K562 (cell line): ENCODE measurements around the gene ERVFRD-1. TPM values are rescaled to one million over a fixed set of nuclear protein-coding genes. Genes with fewer than 3 reads are reported as not detected.

Source experiments
- ATF6 ChIP-seq: sonication (generic); formaldehyde crosslinking; IDR thresholded peaks from 2 replicates; pipeline ENCODE4 v1.4.0; 2020; ENCODE audit warnings: mild to moderate bottlenecking, missing genetic modification reagents
- BHLHE40 ChIP-seq: IDR thresholded peaks from 2 replicates; pipeline ENCODE4 v1.6.1; 2011; ENCODE audit warnings: low read length, improper control_type of control experiment
- GABPB2 ChIP-seq: fragments of 250-450 bp; sonication (Bioruptor Pico); conservative IDR thresholded peaks from 2 replicates; pipeline ENCODE4 v1.5.1; 2021; ENCODE audit warnings: mild to moderate bottlenecking
- GATA2 ChIP-seq: sonication (generic); formaldehyde crosslinking; IDR thresholded peaks from 2 replicates; pipeline ENCODE4 v1.4.0; 2020; ENCODE audit warnings: mild to moderate bottlenecking, missing genetic modification reagents
- L3MBTL2 ChIP-seq: fragments of 450-650 bp; IDR thresholded peaks from 2 replicates; pipeline ENCODE4 v1.6.1; 2016; ENCODE audit warnings: mild to moderate bottlenecking, moderate library complexity
- MCM7 ChIP-seq, 2 experiments: fragments of 450-650 bp; IDR thresholded peaks; 2 replicates each; pipeline ENCODE4 v1.6.1; 2016 to 2018
- SETDB1 ChIP-seq: IDR thresholded peaks from one replicate; pipeline ENCODE4 v1.6.1; 2012; ENCODE audit warnings: low read length, control low read depth, inconsistent platforms
- SMC3 ChIP-seq: conservative IDR thresholded peaks from 2 replicates; pipeline ENCODE4 v1.6.1; 2011; ENCODE audit warnings: low read depth, low read length, improper control_type of control experiment; ENCODE audit not compliant: insufficient read depth
- USF2 ChIP-seq: sonication (generic); formaldehyde crosslinking; IDR thresholded peaks from 2 replicates; pipeline ENCODE4 v1.5.0; 2020; ENCODE audit warnings: missing genetic modification reagents
- ZKSCAN8 ChIP-seq: fragments of 200-800 bp; sonication (Bioruptor generic); IDR thresholded peaks from 2 replicates; pipeline ENCODE4 v1.6.1; 2016; ENCODE audit warnings: missing genetic modification characterization, missing compliant biosample characterization
- ZNF165 ChIP-seq: fragments of 250-450 bp; sonication (Bioruptor Pico); IDR thresholded peaks from 2 replicates; pipeline ENCODE4 v1.4.0; 2020; ENCODE audit warnings: borderline replicate concordance
- ZNF263 ChIP-seq: sonication (generic); formaldehyde crosslinking; IDR thresholded peaks from 2 replicates; pipeline ENCODE4 v1.8.0; 2022; ENCODE audit warnings: mild to moderate bottlenecking, missing genetic modification reagents, borderline replicate concordance
- ZNF3 ChIP-seq: fragments of 250-450 bp; sonication (Bioruptor Pico); IDR thresholded peaks from 2 replicates; pipeline ENCODE4 v1.5.0; 2021; ENCODE audit warnings: mild to moderate bottlenecking, moderate library complexity
- polyA plus RNA-seq, 8 experiments: library from polyadenylated mRNA; depleted of rRNA in 4 of 8; stranded (reverse) in 5 of 8; unstranded in 3 of 8; fragments of >200 nt; fragmentation: Nextera tagmentation in 2 of 8; fragmentation: Illumina TruSeq in 1 of 8; extraction: Ambion mirVana in 2 of 8; extraction: Trizol in 1 of 8; gene quantifications; 2 replicates each; pipeline versions ENCODE4 v1.2.1 to v1.2.3, GENCODE V29; 2011 to 2014; ENCODE audit warnings: inconsistent platforms in 1 of 8, missing spikeins in 1 of 8
- total RNA-seq, 7 experiments: library from RNA; depleted of rRNA in 6 of 7; stranded (reverse); fragments of >200 nt in 6 of 7; fragmentation: Illumina TruSeq in 2 of 7; extraction: Trizol in 2 of 7; gene quantifications; 2 replicates each; pipeline versions ENCODE4 v1.2.1 to v1.2.3, GENCODE V29; 2011 to 2021; ENCODE audit warnings: low replicate concordance in 1 of 7

The ERVFRD-1 gene
- total and polyA plus RNA-seq, 9 of the 15 experiments (the other 6 are each of a cell fraction or from before 2014, with no cell fraction given) = 0.05 to 0.14 (median 0.09) TPM; not detected in 2

GRCh38 chr6:11153447-11153846 lies 41.9 kb upstream of the ERVFRD-1 start (continued):
- TF ChIP-seq L3MBTL2 = peak; percentile 73
- no peak for TF ChIP-seq ZKSCAN8 (CRISPR knock-in tag)
- no peak for TF ChIP-seq MCM7 (IDR thresholded peaks at IDR 0.05)
- TF ChIP-seq ZNF263 = no peak
- TF ChIP-seq ZNF3 (CRISPR knock-in tag) = no peak
- TF ChIP-seq GATA2 (CRISPR knock-in tag) = no peak
- TF ChIP-seq GABPB2 (CRISPR knock-in tag) = no peak
- peak; percentile 55 for TF ChIP-seq BHLHE40
- no peak for TF ChIP-seq SMC3
- no peak for TF ChIP-seq ZNF165 (CRISPR knock-in tag)
- TF ChIP-seq USF2 = 0 out of 2 replicates have a peak, but pooled peaks have one; percentile 27
- TF ChIP-seq SETDB1 = no peak
- TF ChIP-seq ATF6 (CRISPR knock-in tag) = no peak
